Stimulated activated CD4-positive, alpha-beta T cell treated with anti-CD3 and anti-CD28 coated beads, Interleukin-4, amount 100 ng/mL, for 48 hours (primary cell): Measurements from ENCODE around the gene SSBP2.
"Not testable (repeated sequence)": the region's sequence is repeated elsewhere in the genome, so short reads cannot be mapped to it uniquely, and the experiment has no call there.

Experiments used
- DNase-seq, 2 donors: peaks; one replicate each; pipeline ENCODE4 v3.0.0-alpha.2; 2020; ENCODE audit warnings: low read depth in 2 of 2

The SSBP2 gene

GRCh38 chr5:81601919-81602318, 149.0 kb downstream of the SSBP2 start:
- no peak for DNase-seq

GRCh38 chr5:81592085-81592484, 158.8 kb downstream of the SSBP2 start:
- DNase-seq, result not testable (repeated sequence)

GRCh38 chr5:81590498-81591384, 160.2 kb downstream of the SSBP2 start:
- DNase-seq, result no peak

GRCh38 chr5:81579262-81579924, 171.5 kb downstream of the SSBP2 start:
- no peak for DNase-seq

- DNase-seq, result no peak
Measured at GRCh38 chr5:81577091-81577490, 173.8 kb downstream of the SSBP2 start.

GRCh38 chr5:81575924-81576323, 175.0 kb downstream of the SSBP2 start:
- DNase-seq, result no peak

GRCh38 chr5:81572201-81572600, 178.7 kb downstream of the SSBP2 start:
- no peak for DNase-seq

- DNase-seq, result no peak
Measured at GRCh38 chr5:81558188-81558587, 192.7 kb downstream of the SSBP2 start.

GRCh38 chr5:81556809-81557208, 194.1 kb downstream of the SSBP2 start:
- no peak for DNase-seq

- DNase-seq, result no peak
Measured at GRCh38 chr5:81555865-81556264, 195.0 kb downstream of the SSBP2 start.

GRCh38 chr5:81554647-81555046, 196.2 kb downstream of the SSBP2 start:
- DNase-seq, result no peak

GRCh38 chr5:81553567-81554212, 197.2 kb downstream of the SSBP2 start:
- DNase-seq, result no peak

- no peak for DNase-seq
Measured at GRCh38 chr5:81552852-81553566, 197.9 kb downstream of the SSBP2 start.

- no peak for DNase-seq
Measured at GRCh38 chr5:81549123-81549522, 201.8 kb downstream of the SSBP2 start.

GRCh38 chr5:81547001-81547400, 203.9 kb downstream of the SSBP2 start:
- DNase-seq, result no peak

GRCh38 chr5:81545911-81546310, 205.0 kb downstream of the SSBP2 start:
- no peak for DNase-seq

GRCh38 chr5:81544351-81545018, 206.4 kb downstream of the SSBP2 start:
- no peak for DNase-seq

GRCh38 chr5:81542242-81542641, 208.7 kb downstream of the SSBP2 start:
- DNase-seq, result no peak

GRCh38 chr5:81537905-81538547, 212.9 kb downstream of the SSBP2 start:
- no peak for DNase-seq

GRCh38 chr5:81534441-81534840, 216.5 kb downstream of the SSBP2 start:
- DNase-seq, result no peak
